GM12878 (cell line): ENCODE measurements around the gene MAPRE2. TPM values are rescaled to one million over a fixed set of nuclear protein-coding genes. Genes with fewer than 3 reads are reported as not detected.

Experiments used
- ATAC-seq: fragments of 200-7000 bp; cut with Tn5 transposase; 3 replicates; pipeline ENCODE4 v1.9.1; 2020; ENCODE audit warnings: mild to moderate bottlenecking, moderate library complexity
- BruUV-seq: library from RNA; stranded (reverse); fragments of 400-500 nt; replicated peaks from 2 replicates; lab custom pipeline; 2021; lab: Mats Ljungman, UMichigan
- CTCF ChIA-PET: fragments of 300-600 bp; sonication (Branson Sonifier 250); formaldehyde crosslinking; extraction: SDS; loops from one replicate; lab custom pipeline; 2021; ENCODE audit warnings: inconsistent platforms; lab: Yijun Ruan, JAX
- POLR2A ChIA-PET: fragments of 350-600 bp; formaldehyde crosslinking; extraction: SDS; loops from one replicate; lab custom pipeline; 2021; ENCODE audit warnings: inconsistent platforms; lab: Charles Lee
- RAD21 ChIA-PET: fragments of 300-600 bp; sonication (Branson Sonifier 250); formaldehyde crosslinking; loops from one replicate; lab custom pipeline; 2023; ENCODE audit warnings: antibody characterized with exemption; ENCODE audit not compliant: unreplicated experiment; lab: Charles Lee
- SMC1A ChIA-PET: fragments of 300-600 bp; sonication (Branson Sonifier 250); formaldehyde crosslinking; loops from one replicate; lab custom pipeline; 2023; ENCODE audit not compliant: unreplicated experiment, uncharacterized antibody; lab: Charles Lee
- DNase-seq: peaks from one replicate; pipeline ENCODE4 v3.0.0-alpha.2; 2011; ENCODE audit warnings: low read depth, low spot score
- FAIRE-seq: peaks from 3 replicates; lab custom pipeline; 2011; peaks lifted over from hg19 to GRCh38; lab: Jason Lieb, UNC
- H2AFZ ChIP-seq: 2 replicates; pipeline ENCODE4 v1.6.0; 2011; ENCODE audit warnings: low read depth, low read length, control low read depth; ENCODE audit not compliant: control insufficient read depth
- H3K27ac ChIP-seq: 2 replicates; pipeline ENCODE4 v1.5.1; 2011; ENCODE audit warnings: control low read depth; ENCODE audit not compliant: control insufficient read depth, insufficient read depth
- H3K27me3 ChIP-seq, 2 experiments: replicated peaks in 1 of 2; 2 replicates each; pipeline versions ENCODE4 v1.6.0 to v1.6.1; 2011; ENCODE audit warnings: low read length in 1 of 2; ENCODE audit not compliant: control insufficient read depth in 2 of 2, insufficient read depth in 2 of 2
- H3K36me3 ChIP-seq, 2 experiments: 2 replicates each; pipeline ENCODE4 v1.5.1; 2011; ENCODE audit warnings: low read length in 1 of 2; ENCODE audit not compliant: control insufficient read depth in 2 of 2, insufficient read depth in 2 of 2
- H3K4me1 ChIP-seq: 2 replicates; pipeline ENCODE4 v1.6.1; 2011; ENCODE audit warnings: mild to moderate bottlenecking, low read length, moderate library complexity, mixed read lengths; ENCODE audit not compliant: control insufficient read depth, insufficient read depth
- H3K4me2 ChIP-seq: 2 replicates; pipeline ENCODE4 v1.6.0; 2011; ENCODE audit warnings: control low read depth; ENCODE audit not compliant: control insufficient read depth, insufficient read depth
- H3K4me3 ChIP-seq: fragments of 200-600 bp; sonication (generic); 2 replicates; pipeline ENCODE4 v1.5.1; 2016
- H3K79me2 ChIP-seq: 2 replicates; pipeline ENCODE4 v1.6.0; 2011; ENCODE audit warnings: low read length; ENCODE audit not compliant: control insufficient read depth, insufficient read depth
- H3K9ac ChIP-seq: 2 replicates; pipeline ENCODE4 v1.8.0; 2011; ENCODE audit warnings: low read length, control low read depth, mixed read lengths; ENCODE audit not compliant: control insufficient read depth, insufficient read depth
- H3K9me3 ChIP-seq: replicated peaks from 3 replicates; pipeline ENCODE4 v1.5.1; 2011; ENCODE audit warnings: mild to moderate bottlenecking, low read length; ENCODE audit not compliant: control insufficient read depth, insufficient read depth
- H4K20me1 ChIP-seq: 2 replicates; pipeline ENCODE4 v1.6.0; 2011; ENCODE audit not compliant: control insufficient read depth, insufficient read depth
- ATF7 ChIP-seq: fragments of 450-650 bp; IDR thresholded peaks from 2 replicates; pipeline ENCODE4 v1.6.1; 2016; ENCODE audit warnings: low read depth, mild to moderate bottlenecking
- CHD1 ChIP-seq: IDR thresholded peaks from 2 replicates; pipeline ENCODE4 v1.6.1; 2012; ENCODE audit warnings: low read depth, low read length, improper control_type of control experiment
- GATAD2B ChIP-seq: fragments of 450-650 bp; conservative IDR thresholded peaks from 2 replicates; pipeline ENCODE4 v1.6.1; 2017; ENCODE audit warnings: low read depth, mild to moderate bottlenecking, moderate library complexity
- RAD21 ChIP-seq: IDR thresholded peaks from 2 replicates; pipeline ENCODE4 v1.6.1; 2011; ENCODE audit warnings: mild to moderate bottlenecking, low read depth, low read length, moderate library complexity; ENCODE audit not compliant: insufficient read depth
- RUNX3 ChIP-seq: IDR thresholded peaks from 2 replicates; pipeline ENCODE4 v1.6.1; 2012; ENCODE audit warnings: low read length, inconsistent platforms
- SIX5 ChIP-seq: IDR thresholded peaks from 2 replicates; pipeline ENCODE4 v1.6.1; 2011; ENCODE audit warnings: mild to moderate bottlenecking, low read depth, low read length, moderate library complexity; ENCODE audit not compliant: severe bottlenecking
- SP1 ChIP-seq: IDR thresholded peaks from one replicate; pipeline ENCODE4 v1.6.1; 2011; ENCODE audit warnings: low read depth, low read length
- ZNF384 ChIP-seq: IDR thresholded peaks from 2 replicates; pipeline ENCODE4 v1.6.1; 2012; ENCODE audit warnings: low read depth, mild to moderate bottlenecking, low read length, improper control_type of control experiment, borderline replicate concordance
- ZZZ3 ChIP-seq: IDR thresholded peaks from 2 replicates; pipeline ENCODE4 v1.6.1; 2011; ENCODE audit warnings: low read depth; ENCODE audit not compliant: control insufficient read depth, insufficient read length
- WGBS: methylation state at CpG from one replicate; pipeline ENCODE4 v1.1.6; 2016; ENCODE audit warnings: low lambda C conversion rate; ENCODE audit not compliant: insufficient replicate concordance, insufficient coverage; ENCODE audit errors: missing lambda C conversion rate; 5-methylcytosine and 5-hydroxymethylcytosine counted together
- in situ Hi-C: fragments of 300-500 bp; cut with MboI; formaldehyde crosslinking; loops from 9 replicates; pipeline ENCODE4 v1.14.3; 2018; ENCODE audit warnings: mixed read lengths
- intact Hi-C: fragments of 100-400 bp; cut with micrococcal nuclease; formaldehyde crosslinking; loops from one replicate; pipeline ENCODE4 v1.14.2; 2022; ENCODE audit not compliant: unreplicated experiment
- polyA plus RNA-seq, 11 experiments: library from polyadenylated mRNA; depleted of rRNA in 4 of 11; unstranded in 6 of 11; stranded (reverse) in 5 of 11; fragments of >200 nt; fragmentation: Nextera tagmentation in 4 of 11; fragmentation: Illumina TruSeq in 1 of 11; extraction: Ambion mirVana in 4 of 11; extraction: Trizol in 1 of 11; gene quantifications; 1 replicate in 1 of 11; 2 replicates in 10 of 11; pipeline versions ENCODE4 v1.2.1 to v1.2.3, GENCODE V29; 2011 to 2016; ENCODE audit warnings: inconsistent platforms in 2 of 11, missing spikeins in 2 of 11, low read depth in 1 of 11
- total RNA-seq, 4 experiments: library from RNA; depleted of rRNA in 3 of 4; stranded (reverse); fragments of >200 nt in 3 of 4; fragmentation: Illumina TruSeq in 1 of 4; extraction: Trizol in 1 of 4; gene quantifications; 2 replicates each; pipeline versions ENCODE4 v1.2.1 to v1.2.3, GENCODE V29; 2013 to 2021
- TF ChIP-seq, protein P1 (sequence below): fragments of 450-650 bp; IDR thresholded peaks from 2 replicates; pipeline ENCODE4 v1.6.1; 2017; ENCODE audit warnings: mild to moderate bottlenecking

The MAPRE2 gene
- total and polyA plus RNA-seq, 10 of the 15 experiments (the other 5 are each of a cell fraction or from before 2014, with no cell fraction given), result 11.0 to 50.6 (median 24.0) TPM

DNA sequence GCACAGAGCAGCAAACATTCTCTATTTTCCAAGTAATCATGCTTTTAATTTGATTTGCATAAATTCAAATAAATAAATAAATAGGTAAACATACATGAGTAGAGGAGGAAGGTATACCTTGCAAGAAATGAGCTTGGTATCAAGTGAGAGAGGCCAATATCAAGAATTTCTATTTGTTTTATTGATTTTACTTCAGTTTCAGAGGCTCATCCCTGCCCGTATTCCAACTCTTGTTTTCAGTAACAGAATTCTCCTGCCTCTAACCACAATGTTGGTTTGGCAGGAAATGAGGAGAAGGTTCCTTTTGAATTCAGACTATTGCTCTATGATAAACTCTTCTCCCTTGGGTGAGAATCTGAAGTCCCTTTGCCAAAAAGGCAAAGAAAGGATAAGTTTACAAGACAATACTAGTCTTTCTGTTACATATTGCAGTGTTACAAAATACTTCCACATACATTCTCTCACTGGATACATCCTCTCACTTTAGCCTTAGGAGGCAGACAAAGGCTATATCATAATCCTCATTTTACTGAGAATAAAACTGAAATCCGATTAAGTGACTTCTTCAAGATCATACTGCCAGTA, 131.3 kb downstream of the MAPRE2 start:
- ATAC-seq (no peak), DNase-seq (no peak), FAIRE-seq (no peak)
- ChIA-PET CTCF (no interaction called here), POLR2A (no interaction called here), SMC1A (interaction anchor here (1.3 to 3.2 kb wide), 7 partner anchors 10 to 130 kb away, joined by 3 to 16 read pairs (median 4); no protein-coding TSS in a partner anchor), RAD21 (no interaction called here)
- no peaks in the 10 kb centered on the region for H3K4me1 ChIP-seq
- H3K27me3 ChIP-seq, result no peaks in the 10 kb centered on the region
- H4K20me1 ChIP-seq, result no peaks in the 10 kb centered on the region
- in situ Hi-C loops, result no loop called here
- 10% methylated on average over 2 of the region's 2 CpGs for WGBS
- intact Hi-C loops, result no loop called here
- H3K36me3 ChIP-seq, result no peaks in the 10 kb centered on the region
- no peaks in the 10 kb centered on the region; the same call in 2 of the 3 replicates for H3K9me3 ChIP-seq
- no peaks in the 10 kb centered on the region for H3K79me2 ChIP-seq
- BruUV-seq, result no TSS peak
- no peak overlapping the region for H3K9ac ChIP-seq
- TF ChIP-seq, protein P1, sequence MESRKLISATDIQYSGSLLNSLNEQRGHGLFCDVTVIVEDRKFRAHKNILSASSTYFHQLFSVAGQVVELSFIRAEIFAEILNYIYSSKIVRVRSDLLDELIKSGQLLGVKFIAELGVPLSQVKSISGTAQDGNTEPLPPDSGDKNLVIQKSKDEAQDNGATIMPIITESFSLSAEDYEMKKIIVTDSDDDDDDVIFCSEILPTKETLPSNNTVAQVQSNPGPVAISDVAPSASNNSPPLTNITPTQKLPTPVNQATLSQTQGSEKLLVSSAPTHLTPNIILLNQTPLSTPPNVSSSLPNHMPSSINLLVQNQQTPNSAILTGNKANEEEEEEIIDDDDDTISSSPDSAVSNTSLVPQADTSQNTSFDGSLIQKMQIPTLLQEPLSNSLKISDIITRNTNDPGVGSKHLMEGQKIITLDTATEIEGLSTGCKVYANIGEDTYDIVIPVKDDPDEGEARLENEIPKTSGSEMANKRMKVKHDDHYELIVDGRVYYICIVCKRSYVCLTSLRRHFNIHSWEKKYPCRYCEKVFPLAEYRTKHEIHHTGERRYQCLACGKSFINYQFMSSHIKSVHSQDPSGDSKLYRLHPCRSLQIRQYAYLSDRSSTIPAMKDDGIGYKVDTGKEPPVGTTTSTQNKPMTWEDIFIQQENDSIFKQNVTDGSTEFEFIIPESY, result no peak
- no peak for TF ChIP-seq ZZZ3
- TF ChIP-seq RUNX3, result no peak
- no peak for TF ChIP-seq ATF7
- TF ChIP-seq SIX5, result no peak
- TF ChIP-seq ZNF384, result no peak
- no peak for TF ChIP-seq CHD1
- no peak for TF ChIP-seq GATAD2B
- TF ChIP-seq SP1, result no peak
- no peak for TF ChIP-seq RAD21
- H3K4me3 ChIP-seq, result no peak overlapping the region
- no peak overlapping the region for H3K4me2 ChIP-seq
- no peak overlapping the region for H3K27ac ChIP-seq
- no peak overlapping the region for H2AFZ ChIP-seq
